NOMO-1 treated with dmso at 0.1 percent for 144 hours (cell line): ENCODE data around the gene DIP2C.
"Not testable (repeated sequence)": the region's sequence is repeated elsewhere in the genome, so short reads cannot be mapped to it uniquely, and the experiment has no call there.

Experiments
- DNase-seq: peaks from one replicate; lab custom pipeline; 2025; ENCODE audit not compliant: unreplicated experiment; lab: John Stamatoyannopoulos, UW

The DIP2C gene

DNA sequence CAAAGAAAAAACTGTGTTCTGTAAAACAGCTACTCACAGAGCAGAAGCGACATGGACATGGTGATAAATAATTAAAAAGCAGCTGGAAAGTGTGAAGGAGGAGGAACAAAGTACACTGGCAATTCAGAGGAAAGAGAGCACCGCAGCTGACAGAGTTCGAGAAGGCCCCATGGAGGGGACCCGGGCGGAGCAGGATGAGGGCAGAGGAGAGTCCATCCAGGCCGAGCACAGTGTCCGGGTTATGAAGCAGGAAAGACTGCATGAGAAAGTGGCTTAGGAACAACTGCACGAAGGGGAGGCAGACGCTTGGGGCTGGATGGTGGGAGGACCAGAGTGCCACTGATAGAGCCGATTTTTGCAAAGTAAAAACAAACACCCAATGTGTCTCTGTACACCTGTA, 368.7 kb downstream of the DIP2C start:
- no peak for DNase-seq

DNA sequence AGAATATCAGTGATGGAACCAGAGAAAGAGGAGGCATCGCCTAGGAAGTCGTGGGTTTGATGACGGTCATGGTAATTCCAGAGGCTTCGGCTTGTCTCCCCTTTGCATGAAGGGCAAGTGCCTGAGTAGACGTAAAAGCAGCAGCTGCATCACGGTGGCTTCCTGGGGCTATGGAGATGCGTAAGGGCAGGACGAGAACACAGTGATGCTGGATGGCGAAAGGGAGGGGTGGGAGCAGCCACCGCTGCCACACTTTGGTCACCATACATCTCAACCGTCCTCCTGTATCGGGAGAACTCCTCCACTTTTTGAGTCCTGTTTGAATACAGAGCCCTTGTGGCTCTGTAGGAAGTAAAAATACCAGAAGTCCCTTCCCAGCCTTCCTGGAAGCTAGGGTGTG, 371.5 kb downstream of the DIP2C start:
- DNase-seq: no peak

DNA sequence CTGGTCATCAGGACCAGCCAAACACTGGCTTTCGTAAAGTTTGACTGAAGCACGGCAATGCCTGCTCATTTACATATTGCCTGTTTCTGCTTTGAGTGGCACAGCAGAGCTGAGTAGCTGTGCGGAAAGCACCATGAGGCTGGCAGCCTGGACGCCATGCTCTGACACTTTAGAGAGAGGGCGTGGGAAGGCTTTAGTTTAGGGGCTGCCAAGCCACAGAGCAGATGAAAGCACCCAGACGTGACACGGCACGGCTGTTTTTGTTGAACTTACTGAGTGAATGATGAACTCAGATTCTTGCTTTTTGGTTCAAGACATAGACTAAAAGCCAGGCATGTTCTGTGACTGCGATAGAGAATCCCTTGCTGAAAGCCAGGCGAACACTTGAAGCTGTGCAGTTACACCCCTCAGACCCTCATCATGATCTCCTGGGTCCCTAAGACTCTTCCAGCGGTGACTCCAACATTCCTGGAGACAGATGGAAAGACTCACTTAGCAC, 372.1 kb downstream of the DIP2C start:
- DNase-seq: no peak

DNA sequence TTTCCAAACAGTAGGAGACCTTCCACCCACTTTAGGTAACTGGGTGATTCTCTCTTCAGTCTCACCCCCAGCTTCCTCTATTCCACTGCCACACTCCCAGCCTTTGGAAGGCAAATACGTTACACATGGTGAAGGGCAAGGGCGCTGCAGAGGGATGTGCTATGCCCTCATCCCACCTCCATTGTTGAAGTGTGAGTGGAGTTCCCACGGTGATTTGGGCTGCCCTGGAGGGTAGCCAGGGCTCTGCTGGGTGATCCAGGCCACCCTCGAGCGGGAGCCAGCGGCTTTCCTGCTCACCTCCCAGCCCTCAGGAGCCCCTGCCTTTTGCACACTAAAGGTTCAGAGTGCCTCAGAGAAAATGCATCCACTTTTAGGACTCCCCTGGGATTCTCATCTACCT, 373.1 kb downstream of the DIP2C start:
- DNase-seq: no peak

DNA sequence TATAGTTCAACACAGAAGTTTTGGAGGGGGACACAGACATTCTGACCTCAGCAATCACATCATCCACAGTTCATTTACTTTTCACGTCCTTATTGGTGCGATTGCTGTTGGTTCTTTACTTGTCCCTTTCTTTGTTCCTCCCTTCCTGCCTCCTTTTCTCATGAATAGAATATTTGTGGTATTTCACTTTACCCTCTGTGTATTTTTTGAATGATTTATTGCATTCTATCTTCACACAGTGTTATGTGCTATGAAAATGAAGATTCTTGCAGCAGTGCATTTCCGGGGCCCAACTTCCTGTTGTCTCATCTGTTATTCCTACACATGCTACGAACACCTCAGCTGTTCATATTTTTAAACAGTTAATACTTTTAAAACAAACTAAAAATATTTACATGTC, 374.6 kb downstream of the DIP2C start:
- DNase-seq: no peak

DNA sequence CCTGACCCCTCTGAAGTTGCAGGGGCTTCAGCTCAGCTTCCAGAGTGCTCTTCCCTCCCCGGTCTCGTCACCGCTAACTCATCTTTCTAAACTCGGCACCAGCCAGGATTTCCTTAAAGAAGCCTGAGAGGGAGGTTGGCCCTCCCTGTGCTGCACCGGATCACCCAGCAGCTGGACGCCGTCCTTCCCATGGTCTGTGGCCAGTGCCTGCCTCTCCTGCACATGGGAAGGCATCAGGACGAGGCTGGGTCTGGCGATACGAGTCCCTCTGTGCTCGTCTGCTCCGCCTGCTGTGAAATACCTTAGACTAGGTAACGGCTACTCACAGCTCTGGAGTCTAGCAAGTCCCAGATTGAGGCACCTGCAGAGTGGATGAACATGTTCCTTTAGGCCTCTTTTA, 375.1 kb downstream of the DIP2C start:
- DNase-seq: no peak

DNA sequence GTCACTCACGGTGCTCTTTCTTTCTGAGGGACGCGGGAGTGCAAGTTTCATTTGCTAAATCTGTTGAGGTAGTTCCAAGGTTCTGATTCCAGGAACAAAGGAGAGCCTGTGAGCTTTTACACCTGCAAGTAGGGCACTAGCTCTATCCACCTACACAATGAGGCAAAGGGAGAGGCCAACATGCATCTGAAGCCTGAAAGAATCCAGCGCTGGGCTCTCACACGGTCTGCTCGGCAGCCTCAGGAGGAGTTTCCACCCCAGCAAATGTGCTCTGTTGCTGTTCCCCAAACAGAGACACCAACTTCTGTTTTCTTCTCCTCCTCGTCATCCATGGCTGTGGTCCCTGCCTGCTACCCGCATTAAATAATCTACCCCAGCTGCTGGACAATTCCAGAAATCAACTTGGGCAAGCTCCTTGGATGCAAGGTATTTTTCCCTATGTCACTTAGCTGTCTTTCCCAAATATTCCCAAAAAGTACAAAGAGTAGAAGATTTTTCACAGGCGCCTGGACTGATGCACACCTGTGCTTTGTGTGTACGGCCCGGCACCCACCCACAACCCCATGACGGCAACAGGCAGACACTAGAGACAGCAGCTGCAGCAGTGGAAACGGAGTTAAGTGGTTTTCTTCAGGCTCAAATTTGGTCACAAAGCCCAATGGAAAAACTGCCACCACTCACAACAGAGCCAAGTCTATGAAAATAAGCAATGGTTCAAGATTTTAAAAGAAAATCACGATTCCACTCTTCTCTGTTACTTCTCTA, 377.4 kb downstream of the DIP2C start:
- DNase-seq: no peak

DNA sequence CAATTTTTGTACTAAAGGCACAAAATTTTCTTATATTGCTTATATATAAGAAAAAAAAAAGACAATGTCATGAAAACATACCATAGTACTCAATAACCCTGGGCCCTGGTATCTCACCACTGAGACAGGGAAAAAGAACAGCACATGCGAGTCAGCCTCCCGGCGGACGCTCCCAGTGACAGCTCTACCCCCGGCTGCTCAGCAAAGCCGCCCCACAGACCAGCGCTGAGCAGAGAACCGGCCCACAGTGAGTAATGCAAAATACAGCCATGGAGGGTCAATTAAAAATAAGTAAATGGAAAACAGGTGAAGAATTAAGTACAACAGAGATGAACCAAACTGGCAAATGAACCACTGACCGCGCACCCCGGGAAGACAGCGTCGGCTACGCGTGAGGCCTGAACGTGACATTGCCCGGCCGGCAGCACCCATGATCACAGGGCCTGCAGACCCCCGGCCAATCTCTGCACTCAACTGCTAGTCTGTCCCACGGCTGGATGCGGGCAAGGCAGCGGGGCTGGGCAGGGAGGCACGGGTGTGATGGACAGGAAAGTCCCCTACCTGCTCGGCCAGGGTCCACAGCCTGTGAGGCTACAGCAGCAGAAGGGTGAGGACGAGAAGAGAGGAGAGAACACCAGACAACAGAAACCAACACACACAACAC, 378.4 kb downstream of the DIP2C start:
- DNase-seq: no peak

DNA sequence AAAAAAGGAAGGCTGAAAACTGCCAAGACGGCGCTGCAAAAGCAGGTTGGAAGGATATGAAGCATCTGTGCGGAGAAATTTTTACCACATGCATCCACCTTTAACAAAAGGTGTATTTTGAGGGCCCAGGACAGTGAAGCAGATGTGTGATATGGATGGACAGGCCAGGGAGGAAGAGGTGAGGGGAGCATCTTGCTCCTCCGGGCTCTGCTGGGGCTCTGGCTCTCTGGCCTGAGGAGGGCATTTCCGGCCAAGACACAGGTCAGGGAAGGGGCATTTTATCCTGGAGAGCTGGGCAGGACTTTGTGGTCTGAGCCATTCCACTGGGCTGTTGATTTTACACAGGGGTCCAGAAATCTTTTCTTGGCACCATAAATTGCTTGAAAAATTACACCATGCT, 379.1 kb downstream of the DIP2C start:
- no peak for DNase-seq

DNA sequence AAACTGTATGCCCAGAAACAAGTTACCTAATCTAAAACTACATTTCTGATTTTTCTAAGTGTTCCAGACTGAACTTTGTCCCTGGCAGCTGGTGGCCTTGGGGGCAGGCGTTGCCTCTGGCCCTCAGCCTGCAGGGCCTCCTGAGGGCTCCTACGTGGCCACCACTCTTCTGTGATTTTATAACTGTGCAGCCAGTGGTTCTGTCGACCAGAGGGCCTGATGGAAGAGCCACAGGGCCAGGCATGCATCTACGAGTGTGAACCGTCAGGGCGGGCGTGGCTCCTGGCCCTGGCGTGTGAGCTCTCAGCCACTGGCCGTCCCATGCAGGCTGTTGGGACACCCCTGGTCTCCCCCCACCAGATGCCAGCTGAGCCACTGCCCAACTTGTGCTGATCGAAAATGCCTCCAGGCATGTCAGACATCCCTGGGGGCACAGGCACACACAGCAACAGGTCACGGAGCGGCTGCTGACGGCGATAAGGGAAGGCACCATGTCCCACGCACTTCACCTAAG, 380.8 kb downstream of the DIP2C start:
- DNase-seq: no peak

DNA sequence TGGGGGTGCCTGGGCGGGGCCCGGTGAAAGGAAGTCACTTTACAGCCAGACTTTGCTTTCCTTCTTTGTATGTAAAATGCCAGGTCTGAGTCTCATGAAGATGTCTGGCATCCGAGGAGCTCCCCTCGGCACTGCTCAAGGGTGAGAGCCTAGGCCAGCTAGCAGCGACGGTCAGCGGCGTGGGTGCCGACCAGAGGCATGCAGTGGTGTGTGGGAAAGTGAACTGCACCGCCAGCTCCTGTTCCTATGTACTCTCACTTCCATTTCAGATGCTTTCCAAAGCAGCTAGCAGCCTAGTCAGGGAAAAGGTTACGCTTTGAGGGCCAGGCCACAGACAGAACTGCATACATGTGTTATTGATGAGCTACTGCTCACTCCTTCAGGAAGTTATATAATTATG, 381.4 kb downstream of the DIP2C start:
- DNase-seq: no peak

DNA sequence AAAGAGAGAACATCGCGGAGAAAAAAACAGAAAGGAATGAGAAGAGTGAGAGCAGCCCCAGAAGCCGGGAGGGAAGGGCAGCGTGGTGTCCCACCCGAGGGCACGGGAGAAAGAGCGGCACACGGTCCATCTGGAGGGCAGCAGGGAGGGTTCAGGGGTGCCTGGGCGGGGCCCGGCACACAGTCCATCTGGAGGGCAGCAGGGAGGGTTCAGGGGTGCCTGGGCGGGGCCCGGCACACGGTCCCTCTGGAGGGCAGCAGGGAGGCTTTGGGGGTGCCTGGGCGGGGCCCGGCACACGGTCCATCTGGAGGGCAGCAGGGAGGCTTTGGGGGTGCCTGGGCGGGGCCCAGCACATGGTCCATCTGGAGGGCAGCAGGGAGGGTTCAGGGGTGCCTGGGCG, 381.8 kb downstream of the DIP2C start:
- no peak for DNase-seq

DNA sequence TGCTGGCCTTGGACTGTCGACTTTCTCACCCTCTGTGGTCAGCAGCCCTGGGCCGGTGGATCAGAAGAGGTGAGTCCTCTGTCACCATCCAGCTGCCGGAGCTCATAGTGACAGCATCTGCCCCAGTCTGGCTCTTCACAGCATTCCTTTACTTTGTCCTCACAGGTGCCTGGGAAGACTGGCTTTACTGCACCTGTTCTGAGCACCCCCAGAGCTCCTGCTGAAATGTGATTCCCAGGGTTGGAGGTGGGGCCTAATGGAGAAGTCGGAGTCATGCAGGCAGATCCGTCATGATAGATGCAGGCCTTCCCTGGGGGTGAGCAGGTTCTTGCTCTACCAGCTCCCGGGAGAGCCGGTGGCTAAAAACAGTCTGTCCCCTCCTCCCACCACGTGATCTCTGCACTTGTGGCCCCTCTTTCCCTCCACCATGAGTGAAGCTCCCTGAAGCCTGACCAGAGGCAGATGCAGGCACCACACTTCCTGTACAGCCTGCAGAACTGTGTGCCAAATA, 382.7 kb downstream of the DIP2C start:
- DNase-seq: no peak

DNA sequence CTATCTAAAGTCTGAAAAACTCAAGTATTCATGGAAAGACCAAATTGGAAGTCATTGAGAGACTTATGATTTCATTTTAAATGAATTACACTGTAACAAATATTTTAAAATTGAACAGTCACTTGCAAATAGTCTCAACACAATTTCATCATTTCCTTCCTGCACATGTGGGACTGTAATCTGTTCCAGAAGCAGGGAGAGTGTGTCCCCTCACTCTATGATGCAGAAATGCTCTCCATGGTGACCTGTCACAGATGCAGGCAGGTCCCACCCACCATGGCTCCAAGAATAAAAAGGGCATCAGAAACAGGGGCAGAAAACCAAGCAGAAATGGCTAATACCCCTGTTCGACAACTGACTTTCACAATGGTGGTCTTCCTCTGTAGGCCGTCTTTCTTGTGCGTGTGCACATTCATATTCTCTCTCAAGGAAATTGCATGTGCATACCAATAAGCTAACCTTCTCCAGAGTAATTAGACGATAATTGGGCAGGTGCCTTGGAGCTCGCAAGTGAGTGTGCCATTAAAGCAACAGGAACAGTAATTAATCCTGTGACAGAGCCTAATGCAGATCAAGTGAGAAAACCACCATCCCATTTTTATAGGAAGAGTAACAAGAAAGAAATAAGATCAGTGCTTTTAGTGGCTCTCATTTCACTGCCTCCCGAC, 383.3 kb downstream of the DIP2C start:
- no peak for DNase-seq

DNA sequence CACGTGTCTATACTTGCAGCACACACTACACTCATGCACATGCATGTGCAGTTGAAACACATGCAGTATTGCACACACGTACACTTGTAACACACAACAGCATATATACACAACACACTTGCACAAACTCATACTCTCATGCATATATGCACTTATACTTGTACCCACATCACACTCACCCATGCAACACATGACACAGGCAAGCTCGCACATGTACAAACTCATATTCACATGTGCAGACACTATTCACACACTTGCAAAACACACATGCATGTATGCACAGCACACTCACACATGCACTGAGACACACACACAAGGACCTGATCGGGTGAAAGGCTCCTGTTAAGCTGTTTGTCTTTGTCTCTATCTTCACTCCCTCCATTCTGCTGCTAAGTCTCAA, 384.4 kb downstream of the DIP2C start:
- no peak for DNase-seq

DNA sequence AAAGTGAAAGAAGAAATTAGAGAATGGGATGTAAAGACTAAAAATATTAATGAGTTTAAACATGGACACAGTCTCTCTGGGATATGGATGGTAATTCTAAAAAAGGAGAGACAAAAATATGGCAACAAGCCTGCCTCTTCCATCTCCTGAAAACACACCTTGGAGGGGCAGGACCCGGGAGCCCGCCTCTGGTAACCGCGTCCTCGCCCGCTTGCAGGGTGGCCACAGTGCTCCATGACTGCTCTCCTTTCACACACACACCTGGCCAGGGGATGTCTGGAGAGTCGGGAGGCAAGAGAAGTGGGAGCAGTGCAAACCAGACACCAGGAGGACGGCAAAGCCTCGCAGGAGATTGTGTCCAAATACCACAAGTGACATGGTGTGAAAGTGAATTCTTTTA, 387.9 kb downstream of the DIP2C start:
- DNase-seq: no peak

DNA sequence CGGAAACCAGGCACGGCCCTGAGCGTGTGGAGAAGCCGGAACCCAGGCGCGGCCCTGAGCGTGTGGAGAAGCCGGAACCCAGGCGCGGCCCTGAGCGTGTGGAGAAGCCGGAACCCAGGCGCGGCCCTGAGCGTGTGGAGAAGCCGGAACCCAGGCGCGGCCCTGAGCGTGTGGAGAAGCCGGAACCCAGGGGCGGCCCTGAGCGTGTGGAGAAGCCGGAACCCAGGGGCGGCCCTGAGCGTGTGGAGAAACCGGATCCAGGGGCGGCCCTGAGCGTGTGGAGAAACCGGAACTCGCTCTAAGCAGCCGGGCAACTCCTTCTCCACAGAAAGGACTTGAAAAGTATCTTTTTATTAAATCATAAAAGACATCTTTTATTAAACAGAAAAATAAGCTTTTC, 388.9 kb downstream of the DIP2C start:
- DNase-seq: not testable (repeated sequence)

DNA sequence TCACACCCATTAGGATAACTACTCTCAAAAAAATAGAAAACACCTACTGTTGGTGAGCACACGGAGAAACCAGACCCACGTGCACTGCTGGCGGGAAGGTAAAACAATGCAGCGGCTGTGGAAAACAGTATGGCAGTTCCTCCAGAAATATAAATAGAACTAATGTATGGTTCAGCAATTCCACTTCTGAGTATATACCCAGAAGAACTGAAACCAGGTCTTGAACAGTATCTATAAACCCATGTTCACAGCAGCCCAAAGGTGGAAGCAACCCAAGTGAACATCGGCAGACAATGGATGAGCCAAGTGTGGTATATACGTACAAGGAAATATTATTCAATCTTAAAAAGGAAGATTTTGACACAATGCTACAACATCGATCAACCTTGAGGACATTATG, 389.5 kb downstream of the DIP2C start:
- no peak for DNase-seq

DNA sequence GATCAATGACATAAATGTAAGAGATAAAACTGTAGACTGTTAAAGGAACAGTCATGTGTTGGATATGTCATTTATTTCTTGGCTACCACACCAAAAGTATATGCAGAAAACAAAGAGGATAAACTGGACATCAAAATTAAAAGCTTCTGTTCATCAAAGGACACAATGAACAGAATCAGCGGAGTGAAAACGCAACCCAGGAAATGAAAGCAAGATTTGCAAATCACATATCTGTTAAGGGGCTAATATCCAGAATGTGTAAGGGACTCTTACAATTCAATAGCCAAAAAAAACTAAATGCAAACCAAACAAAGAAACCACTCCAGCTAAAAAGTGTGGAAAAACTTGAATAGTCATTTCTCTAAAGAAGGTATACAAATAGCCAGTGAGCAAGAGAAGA, 390.0 kb downstream of the DIP2C start:
- no peak for DNase-seq

DNA sequence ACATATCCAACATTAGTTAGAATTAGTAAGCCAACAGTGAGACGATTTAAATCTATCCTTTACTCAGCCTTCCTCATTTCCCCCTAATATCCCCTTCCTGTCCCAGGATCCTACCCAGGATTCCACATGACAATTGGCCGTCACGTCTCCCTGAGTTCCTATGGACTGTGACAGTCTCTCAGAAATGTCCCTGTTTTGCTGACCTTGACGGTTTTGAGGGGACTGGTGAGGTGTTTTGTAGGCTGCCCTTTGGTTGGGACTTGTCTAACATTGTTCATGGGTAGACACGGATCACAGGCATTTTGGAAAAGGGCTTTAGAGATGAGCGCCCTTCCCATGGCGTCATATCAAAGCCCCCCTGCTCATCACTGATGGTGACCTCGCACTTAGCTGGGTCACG, 391.4 kb downstream of the DIP2C start:
- DNase-seq: no peak

DNA sequence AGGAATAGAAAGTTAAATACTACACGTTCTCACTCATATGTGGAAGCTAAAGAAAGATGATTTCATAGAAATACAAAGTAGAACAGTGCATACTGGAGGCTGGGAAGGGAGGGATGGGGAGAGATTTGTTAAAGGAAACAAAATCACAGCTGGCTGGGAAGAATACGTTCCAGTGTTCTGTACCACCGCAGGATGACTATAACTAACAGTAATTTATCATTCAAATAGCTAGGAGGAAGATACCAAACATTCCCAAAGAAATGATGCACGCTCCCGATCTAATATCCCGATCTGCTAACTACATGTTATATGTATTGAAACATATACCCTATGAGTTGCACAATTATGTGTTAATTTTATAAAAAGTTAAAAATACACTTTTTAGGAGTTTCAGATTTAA, 391.9 kb downstream of the DIP2C start:
- DNase-seq: no peak

DNA sequence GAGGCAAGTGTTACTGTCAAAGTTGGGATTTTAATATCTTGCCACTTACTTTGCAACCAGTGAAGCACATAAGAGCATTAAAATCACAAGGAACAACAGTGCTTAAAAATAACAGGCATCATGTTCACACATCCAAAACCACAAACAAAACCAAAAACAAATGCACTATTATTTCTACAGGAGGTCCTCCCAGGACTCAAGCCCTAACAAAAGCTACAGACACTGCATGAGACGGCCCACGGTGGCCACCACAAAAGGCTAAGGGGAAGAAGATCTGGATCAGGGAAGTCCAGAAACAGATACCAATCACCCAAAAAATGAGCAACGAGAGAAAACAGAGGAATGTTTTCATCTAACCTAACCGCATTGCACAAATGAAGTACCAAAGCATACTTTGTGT, 395.8 kb downstream of the DIP2C start:
- no peak for DNase-seq
